NCI-H345 (cell line): ENCODE results near the gene XPR1.

Source experiments
- DNase-seq: peaks from one replicate; lab custom pipeline; 2025; lab: John Stamatoyannopoulos, UW

XPR1 gene

DNA sequence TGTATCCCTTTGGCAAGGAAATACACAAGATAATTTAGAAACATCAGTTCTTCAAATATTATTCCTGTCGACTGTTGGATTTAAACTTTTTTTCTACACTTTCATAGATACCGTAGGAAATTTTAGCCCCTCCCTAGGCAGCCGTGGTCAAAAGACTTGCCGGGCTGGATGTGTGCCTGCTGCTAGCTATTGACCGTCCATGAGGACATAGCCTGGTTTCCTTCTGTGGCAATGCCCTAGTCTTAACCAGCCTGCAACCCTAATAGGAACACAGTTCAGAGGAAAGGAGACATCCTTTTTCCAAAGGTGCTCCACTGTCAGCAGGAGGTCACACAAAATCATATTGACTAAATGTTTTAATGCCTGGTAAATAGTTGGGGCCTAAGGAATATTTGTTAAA, 260.4 kb downstream of the XPR1 start:
- DNase-seq: no peak

DNA sequence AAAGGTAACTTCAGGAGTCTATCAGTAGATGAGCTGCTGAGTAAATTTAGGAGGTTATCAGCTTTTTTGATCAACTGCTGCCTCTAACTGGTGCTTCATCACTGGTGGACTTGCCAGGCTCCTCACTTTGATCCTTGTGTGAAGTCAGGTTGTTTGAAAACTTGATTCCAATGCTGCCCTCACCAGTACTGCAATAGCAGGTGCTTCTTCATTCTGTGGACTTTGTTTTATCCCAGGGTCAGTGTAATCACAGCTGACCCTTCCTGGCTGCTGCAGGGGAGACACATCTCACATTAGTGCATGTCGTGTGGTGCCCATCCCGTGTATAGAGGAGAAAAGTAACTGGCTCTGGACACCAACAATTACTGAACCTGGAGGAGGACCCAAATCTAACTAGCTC, 260.9 kb downstream of the XPR1 start:
- no peak for DNase-seq

DNA sequence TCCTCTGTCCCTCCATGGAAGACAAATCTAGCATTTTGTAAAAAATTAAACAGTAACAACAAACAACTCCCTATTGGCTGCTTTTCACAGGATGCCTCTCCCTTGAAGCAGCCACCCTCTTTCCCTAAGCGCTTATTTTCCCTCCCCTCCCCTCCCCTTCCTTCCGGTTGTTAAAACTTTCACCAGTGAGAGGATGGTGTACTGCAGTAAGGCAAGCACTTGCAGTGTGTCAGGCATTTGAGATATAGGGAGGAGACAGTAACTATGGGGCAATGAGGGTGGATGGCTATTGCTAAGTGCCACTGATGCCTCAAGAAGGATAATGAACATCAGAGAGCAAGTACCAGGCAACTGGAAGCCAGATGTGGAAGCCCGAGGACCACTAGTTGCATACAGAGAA, 261.8 kb downstream of the XPR1 start:
- no peak for DNase-seq

DNA sequence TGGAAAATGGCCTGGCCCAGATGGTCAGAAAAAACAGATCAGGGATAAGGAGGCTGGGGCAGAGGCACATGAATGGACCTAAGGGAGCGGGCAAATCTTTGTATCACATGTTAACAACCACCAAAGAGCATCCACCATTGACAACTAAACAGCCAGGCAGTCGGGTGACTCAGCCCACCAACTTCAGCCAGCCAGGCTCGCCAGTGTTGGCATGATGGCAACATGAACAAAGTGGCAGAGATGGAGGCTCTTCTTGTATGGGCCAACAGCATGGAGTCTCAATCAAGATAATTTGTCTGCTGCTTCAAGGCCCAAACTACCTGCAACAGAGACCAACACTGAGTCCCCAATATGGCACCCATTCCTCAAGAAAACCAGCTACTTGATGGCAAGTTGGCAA, 264.3 kb downstream of the XPR1 start:
- DNase-seq: no peak

DNA sequence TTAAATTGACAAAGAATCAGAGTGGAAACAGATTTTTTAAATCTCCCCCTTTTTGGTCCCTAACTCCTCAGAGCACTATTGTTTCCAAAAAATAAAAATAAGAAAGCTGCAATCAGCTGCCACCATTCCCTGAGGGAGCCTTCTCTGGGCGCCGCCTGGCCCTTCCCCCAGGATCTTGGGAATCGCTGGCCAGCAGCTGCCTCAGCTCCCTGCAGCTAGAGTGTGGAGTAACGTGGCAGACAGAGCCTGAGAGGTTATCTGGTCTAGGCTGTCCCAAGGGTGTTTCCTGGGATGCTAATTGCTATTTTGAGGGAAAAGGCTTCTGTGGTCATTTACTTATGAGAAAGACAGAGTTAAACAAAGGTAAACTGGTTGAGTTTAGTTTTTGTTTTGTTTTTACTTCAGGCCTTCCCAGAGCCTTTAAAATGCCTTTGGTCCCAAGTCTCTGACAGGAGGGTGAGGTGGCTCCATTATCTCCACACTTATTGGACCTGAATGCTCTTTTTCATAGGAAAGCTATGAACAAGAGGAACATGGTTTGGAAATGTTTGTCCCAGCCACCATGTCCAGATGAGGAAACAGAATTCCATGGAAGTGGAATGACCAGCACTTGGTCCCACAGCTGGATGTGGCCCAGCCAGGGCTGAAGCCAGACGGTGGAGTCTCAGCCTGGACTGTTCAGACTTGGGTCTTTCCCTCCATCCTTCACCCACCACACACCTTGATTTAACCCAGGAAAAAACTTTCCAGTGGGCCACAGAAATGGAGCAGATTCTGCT, 266.8 kb downstream of the XPR1 start:
- no peak for DNase-seq

DNA sequence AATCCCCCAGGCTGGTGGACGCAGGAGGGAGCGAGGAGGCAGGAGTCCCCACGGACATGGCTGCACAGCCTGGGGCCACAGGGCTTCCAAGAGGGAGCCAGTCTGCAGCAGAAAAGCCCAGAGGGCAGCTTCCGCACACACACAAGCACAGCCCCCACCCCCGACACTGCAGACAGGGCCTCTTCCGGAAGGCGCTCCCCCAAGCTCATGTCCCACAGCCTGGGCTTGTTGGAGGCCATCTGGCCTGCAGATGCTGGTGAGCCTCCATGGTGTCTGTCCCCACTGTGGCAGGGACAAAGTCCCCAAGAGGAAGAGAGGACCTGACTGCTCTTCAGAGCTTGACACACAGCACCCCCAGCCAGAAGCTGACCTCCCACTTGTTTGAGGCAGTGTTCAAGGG, 267.4 kb downstream of the XPR1 start:
- no peak for DNase-seq

DNA sequence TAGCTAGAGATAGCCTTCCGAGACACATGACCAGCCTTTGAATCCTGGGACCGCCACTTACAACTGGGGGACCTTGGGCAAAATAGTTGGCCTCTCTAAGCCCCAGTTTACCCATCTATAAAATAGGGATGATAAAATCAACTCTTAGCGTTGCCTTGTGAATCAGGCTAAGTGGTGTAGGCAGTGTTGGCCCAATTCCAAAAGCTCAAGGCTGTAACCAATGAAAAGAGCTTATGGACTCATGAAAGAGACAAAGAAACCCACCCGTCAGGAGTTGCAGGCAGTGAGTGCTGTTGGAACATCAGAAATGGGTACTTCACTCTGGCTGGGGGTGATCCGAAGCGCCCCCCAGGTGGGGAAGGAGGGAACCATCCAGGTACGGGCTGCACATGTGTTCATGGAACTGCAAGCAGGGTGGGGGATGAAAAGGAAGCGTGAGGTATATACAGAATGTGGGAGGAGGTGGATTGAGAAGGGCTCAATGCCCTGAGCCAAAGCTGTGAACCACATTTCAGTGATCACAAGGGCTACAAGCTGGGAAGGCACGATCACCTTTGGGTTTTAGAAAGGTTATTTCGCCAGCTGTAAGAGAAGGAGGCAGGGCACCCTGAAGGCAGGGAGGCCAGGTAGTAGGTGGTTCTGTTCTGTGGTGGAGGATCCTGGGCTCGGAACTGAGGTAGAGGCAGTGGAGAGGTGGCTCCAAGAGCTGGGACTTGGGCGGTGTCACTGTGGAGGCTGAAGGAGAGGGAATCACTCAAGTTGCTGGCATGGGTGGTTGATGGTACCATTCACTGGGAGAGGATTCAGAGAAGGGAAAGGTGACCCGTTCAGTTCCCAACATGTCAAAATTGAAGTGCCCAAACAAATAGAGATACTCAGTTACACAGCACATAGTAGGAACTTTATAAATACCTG, 269.5 kb downstream of the XPR1 start:
- DNase-seq: no peak

DNA sequence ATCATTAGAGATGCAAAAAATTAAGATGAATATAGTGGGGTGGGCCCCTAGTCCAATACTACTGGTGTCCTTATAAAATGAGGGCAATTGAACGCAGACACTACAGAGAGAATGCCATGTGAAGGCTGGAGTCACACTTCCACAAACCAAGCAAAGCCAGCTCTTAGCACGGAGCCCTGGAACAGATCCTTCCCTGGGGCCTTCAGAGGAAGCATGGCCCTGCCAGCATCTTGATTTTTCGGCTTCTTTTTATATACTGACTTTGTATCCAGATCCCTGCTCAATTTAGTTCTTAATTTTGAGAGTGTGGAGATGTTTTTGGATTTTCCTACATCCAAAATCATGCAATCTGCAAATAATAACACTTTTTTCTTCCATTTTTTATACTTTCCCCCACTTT, 270.7 kb downstream of the XPR1 start:
- no peak for DNase-seq

DNA sequence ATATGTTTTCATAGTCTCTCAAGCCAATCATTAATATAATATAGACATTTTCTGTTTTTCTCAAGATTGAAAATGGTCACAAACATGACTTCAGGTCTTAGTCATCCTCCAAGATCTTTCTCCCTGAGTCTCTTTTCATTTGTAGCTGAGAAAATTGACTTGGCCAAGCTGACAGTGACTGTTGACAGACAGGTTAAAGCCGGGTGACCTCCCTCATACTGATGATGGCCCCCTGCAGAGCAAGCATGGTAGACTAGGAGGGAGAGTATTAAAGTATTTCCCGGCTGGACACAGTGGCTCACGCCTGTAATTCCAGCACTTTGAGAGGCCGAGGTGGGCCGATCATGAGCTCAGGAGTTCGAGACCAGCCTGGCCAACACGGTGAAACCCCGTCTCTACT, 274.1 kb downstream of the XPR1 start:
- DNase-seq: no peak

DNA sequence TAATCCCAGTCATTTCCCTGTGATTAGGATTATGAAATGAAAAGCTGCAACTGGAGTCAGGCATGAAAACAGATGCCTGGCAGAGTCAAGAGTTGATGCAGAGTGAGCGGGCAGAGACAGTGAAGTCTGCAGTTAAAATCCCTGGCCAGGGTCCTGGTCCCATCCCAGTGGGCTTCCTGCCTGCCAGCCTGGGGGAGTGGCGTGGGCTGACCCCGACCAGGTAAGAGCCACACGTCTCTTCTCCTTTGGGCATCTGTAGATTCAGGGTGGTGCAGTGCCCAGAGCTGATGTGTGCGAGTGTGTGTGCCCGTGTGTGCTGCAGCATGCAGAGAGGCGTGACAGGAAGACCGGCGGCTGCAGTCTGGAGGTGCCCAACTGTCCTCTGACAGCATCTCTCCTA, 274.7 kb downstream of the XPR1 start:
- DNase-seq: no peak

DNA sequence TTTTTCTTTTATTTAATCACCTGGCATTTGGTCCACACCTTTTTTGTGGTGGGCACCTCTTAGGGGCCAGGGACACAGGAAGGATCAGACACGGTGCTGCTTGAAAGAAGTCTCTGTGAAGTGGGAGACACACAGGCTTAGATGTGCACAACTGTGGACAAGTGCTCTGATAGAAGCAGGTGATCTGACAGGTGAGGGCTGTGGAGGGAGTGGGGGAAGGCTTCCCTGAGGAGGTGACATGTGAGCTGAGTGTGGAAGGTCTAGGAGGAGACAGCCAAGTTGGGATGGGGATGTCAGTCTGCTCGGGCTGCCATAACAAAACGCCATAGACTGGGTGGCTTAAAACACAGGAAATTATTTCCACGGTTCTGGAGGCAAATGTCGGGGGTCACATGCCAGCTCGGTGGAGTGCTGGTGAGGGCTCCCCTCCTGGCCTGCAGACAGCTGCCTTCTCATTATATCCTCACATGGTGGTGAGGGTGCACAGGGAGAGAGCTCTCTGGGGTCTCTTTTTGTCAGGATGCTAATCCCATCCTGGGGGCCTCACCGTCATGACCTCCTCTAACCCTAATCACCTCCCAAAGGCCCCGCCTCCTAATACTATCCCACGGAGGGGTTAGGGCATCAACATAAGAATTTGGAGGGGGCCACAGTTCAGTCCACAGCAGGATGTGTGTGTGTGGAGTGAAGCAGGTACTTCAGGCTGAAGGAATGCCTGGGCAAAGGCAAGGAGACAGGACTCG, 275.7 kb downstream of the XPR1 start:
- no peak for DNase-seq

DNA sequence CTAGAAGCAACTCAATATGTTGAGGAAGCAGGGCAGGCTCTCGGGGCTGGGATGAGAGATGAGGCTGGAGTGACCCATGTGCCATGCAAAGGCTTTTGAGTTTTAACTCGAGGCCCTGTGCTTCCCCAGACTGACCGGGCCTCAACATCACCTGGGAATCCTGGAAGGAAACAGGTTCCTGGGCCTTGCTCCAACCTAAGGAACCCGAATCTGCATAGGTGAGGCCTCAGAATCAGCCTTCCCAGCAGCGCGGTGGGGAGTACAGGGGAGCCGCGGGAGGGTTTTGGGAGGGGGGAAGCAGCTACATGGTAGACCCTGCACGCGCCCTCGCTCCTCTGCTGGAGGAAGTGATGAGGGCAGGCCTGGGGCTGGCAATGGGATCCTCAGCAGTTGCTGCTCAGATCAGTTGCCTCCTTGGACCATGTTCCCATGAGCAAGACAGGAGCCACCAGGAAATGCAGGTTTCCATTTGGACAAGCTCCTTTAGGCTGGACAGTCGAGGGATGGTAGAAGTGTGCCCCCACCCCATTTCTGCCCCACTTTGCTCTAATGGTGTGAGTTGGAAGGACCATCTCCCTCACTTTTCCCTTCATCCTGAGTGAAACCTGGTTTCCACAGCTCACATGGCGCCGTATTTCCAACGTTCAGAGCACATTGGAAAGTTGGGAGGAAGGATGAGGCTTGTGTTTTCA, 276.4 kb downstream of the XPR1 start:
- DNase-seq: no peak

DNA sequence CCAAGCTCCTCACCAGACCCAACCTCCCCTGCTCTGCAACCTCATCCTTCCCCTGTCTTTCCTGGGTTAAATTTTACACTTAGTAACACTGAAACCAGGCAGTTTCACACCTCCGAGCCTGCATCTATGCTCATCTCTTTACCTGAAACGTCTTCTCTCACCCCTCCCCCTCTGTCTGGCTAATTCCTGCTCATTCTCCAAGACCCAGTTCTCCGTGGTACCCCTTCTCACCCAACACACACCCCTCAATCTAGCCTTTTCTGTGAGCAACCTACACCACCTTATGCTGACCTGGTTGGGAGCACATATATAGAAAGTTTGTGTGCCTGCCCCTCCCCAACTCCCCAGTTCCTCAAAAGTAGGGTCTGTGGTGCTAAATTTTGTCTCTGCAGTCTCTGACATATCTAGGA, 277.2 kb downstream of the XPR1 start:
- DNase-seq: no peak

DNA sequence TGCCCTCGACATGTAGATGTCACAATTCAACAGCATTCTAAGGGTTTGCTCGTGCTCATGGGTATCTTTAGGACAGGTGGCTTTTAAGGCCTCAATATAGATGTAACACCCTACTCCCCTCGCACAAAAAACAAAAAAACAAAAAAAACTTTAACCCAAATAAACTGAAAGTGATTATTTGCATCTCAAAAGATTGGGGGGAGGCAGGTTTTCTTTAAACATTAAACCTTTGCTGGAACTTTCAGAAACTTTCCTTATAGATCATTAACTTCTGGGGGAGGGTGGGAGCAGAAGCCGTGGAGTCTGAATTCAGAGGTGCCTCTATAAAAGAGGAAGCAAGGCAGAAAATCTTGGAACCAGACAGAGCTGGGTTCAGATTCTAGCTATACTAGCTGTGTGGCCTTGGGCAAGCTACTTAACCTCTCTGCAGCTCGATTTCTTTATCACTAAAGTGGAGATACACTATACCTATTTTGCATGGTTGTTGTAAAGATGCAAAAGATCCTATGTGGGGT, 277.7 kb downstream of the XPR1 start:
- no peak for DNase-seq

DNA sequence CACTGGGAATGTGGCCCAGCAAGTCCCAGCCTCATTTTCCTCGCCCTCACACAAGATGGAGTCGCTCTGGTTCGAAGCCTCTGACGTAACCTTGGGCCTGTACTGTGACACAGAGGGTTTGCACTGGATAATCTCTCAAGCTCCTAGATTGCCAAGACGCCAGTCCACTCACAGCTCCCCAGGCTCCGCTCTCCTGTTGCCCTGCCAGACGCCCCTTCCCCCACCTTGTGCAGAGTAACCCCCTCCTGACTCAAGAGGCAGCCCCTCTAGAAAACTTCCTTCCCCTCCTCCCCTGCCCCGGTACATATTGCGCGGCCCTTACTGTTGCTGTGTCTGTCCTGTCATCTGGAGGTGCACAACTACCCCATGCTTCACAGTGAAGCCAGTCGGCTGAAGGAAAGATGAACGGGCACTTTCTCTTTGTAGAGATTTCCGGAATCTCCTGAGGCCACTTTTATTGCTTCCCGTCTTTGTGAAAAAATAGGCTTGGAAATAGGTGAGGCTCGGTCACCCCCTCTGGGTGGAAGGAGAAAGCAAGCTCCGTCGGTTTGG, 279.9 kb downstream of the XPR1 start:
- DNase-seq: no peak

DNA sequence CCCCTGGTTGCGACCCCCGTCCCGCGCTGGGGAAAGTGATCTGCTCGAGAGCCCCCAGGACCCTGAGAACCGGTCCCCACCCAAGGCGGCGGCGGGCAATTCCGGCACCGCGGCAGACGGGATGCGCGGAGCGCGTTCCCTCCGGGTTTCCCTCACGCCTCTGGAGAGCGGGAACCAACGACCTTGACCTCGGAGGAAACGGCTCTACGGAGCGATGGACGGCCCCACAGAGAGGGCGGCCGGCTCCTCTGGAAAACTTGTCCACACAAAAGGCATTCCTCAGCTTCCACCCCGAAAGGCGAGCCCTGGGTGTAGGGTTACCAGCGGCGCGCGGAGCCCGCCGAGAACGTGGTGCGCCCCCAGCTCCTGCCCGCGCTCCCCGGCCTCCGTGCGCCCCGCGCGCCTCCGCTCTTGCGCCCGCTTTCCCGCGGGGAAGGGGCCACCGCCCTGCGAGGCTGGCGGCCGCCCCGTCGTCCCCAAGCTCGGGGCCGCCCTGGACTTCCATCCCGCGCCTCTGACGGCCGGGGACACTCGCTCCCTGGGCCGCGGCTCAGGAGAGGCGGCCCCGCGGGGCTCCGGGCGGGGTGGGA, 280.5 kb downstream of the XPR1 start:
- no peak for DNase-seq

DNA sequence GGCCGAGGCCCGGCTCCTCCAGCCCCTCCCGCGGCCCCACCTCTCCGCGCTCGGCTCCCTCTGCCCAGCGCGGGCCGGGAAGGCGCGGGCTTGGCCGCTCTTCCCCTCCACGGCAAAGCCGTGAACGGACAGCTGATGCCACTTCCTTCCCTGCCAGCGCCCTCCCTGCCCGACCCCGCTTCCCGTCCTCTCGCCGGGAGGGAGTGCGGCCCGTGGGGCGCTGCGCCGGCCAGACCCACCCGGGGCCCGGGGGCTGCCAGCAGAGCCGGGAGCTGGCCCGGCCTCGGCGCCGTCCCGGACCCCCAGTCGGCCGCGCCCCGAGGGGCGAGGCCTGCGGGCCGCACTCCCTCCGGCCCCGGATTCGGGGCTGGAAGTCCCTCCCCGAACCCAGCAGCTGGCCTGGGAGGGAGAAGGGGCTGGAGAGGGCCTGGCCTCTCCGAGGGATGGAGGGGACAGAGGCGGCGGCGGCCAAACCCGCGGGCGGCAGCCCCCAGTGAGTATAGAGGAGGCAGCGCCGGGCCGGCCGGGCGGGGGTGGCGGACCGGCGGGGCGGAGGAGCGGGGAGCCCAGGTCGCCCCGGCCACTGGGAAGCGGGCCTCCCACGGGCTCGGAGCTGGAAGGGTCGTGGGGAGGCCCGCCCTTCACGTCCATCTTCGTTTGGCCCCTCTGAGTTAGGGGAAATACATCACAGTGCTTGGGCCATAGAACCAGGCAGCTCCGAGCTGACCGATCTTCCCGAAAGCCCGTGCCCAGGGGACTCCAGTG, 281.2 kb downstream of the XPR1 start, which contains the start of gene KIAA1614:
TSS of gene KIAA1614 (plus strand) at position 97 of the 765 bp plus-strand sequence. CDS start at position 444, 347 bp downstream.
- no peak for DNase-seq

DNA sequence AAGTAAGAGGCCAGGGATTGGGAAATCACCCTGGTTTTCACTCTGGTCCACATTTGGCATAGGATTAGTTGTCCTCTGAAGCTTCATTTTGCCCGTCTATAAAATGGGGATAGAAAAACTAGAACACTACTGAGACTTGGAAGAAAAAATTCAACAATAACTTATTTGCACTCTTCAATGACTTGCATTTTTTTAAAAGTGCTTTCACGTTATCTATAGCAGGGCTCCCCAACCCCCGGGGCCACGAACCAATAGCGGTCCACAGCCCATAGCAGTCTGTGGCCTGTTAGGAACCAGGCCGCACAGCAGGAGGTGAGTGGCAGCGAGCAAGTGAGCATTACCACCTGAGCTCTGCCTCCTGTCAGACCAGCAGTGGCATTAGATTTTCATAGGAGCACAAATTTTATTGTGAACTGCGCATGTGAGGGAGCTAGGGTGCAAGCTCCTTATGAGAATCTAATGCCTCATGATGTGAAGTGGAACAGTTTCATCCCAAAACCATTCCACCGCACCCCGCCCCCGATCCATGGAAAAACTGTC, 283.7 kb downstream of the XPR1 start:
- DNase-seq: no peak

DNA sequence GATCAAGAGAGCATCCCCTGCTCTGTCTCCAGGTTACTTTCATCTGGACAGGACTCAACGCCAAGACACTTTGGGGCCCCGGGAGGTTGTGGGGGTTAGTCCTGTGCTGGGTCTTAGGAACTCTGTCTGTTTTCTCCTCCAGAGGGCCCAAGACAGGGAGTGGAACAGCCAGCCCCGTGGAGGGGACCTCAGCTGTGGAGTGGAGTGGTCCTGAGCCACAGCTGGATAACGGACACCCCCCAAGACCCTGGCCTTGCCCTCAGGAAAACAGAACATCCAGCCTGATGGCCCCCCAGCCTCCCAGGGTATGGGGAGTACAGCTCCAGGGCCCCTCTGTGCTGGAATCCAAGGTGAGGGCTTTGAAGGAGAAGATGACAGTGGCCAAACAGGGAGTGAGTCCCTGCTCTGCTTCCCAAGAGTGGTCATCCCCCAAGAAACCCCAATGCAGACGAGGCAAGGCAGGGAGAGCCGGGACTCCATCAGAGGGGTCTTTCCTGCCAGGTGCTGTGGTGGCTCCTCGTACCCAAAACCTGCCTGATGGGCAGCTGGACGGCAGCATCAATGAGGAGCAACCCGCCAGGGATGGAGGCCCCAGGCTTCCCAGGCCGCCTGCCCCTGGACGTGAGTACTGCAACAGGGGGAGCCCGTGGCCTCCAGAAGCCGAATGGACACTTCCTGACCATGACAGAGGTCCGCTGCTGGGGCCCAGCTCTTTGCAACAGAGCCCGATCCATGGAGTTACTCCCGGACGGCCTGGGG, 284.4 kb downstream of the XPR1 start:
- no peak for DNase-seq
